Prostate gland (tissue), 2 donors: ENCODE measurements around the gene AARS2. TPM values are rescaled to one million over a fixed set of nuclear protein-coding genes. Genes with fewer than 3 reads are reported as not detected.
A peak's percentile ranks its signal among the peaks of the same experiment; 100 is the strongest.

Experiments
- DNase-seq: peaks from one replicate; pipeline ENCODE4 v3.0.0-alpha.2; 2019; ENCODE audit warnings: low spot score
- H3K27ac ChIP-seq, 2 donors: fragments of 200-600 bp; sonication (generic); 2 replicates each; pipeline ENCODE4 v1.5.1; 2017 to 2019
- H3K27me3 ChIP-seq: fragments of 200-600 bp; sonication (generic); replicated peaks from 2 replicates; pipeline ENCODE4 v1.5.1; 2019; ENCODE audit not compliant: insufficient read depth
- H3K36me3 ChIP-seq, 2 donors: fragments of 200-600 bp; sonication (generic); 1 replicate in 1 of 2; 2 replicates in 1 of 2; pipeline versions ENCODE4 v1.5.1 to v1.8.1; 2017 to 2019
- H3K4me1 ChIP-seq: fragments of 200-600 bp; sonication (generic); replicated peaks from 2 replicates; pipeline ENCODE4 v1.5.1; 2019
- H3K4me3 ChIP-seq, 2 donors: fragments of 200-600 bp; sonication (generic); 2 replicates each; pipeline ENCODE4 v1.5.1; 2017 to 2019
- H3K9me3 ChIP-seq: fragments of 200-600 bp; sonication (generic); 2 replicates; pipeline ENCODE4 v1.5.1; 2017
- POLR2A ChIP-seq: fragments of 450-650 bp; IDR thresholded peaks from one replicate; pipeline ENCODE4 v1.6.1; 2016; ENCODE audit warnings: antibody characterized with exemption, mild to moderate bottlenecking
- POLR2AphosphoS5 ChIP-seq: sonication (generic); formaldehyde crosslinking; IDR thresholded peaks from one replicate; pipeline ENCODE4 v1.6.1; 2017; ENCODE audit warnings: antibody characterized with exemption
- WGBS: methylation state at CpG from one replicate; pipeline ENCODE4 v1.1.5; 2018; 5-methylcytosine and 5-hydroxymethylcytosine counted together
- intact Hi-C: fragments of 100-400 bp; cut with DNase I; formaldehyde crosslinking; loops from one replicate; pipeline ENCODE4 v1.14.2; 2022
- total RNA-seq, 2 donors: library from RNA; depleted of rRNA; stranded (reverse); fragments of >200 nt; gene quantifications; one replicate each; pipeline ENCODE4 v1.1.0, GENCODE V29; 2016
- TF ChIP-seq, protein P1 (sequence below), 4 experiments: fragments of 200-600 bp in 2 of 4; fragments of 450-650 bp in 2 of 4; sonication (generic) in 2 of 4; IDR thresholded peaks; 1 replicate in 3 of 4; 2 replicates in 1 of 4; pipeline ENCODE4 v1.5.1; 2016 to 2019; ENCODE audit warnings: antibody characterized with exemption in 4 of 4, mild to moderate bottlenecking in 2 of 4, moderate library complexity in 2 of 4

Gene AARS2
- total RNA-seq, 2 donors from 2014 or later, result 17.4 to 19.4 TPM

- Histone ChIP-seq H3K27me3 (peaks cover 4% of the 10 kb centered on the region), H3K27ac (no peak overlapping the region), H3K4me3 (no peak overlapping the region), H3K9me3 (no peaks in the 10 kb centered on the region), H3K4me1 (no peaks in the 10 kb centered on the region), H3K36me3 (peaks cover 5 to 8% of the 10 kb centered on the region in 2 donors)
- WGBS, result 84% methylated on average over 3 of the region's 3 CpGs
- intact Hi-C loops, result no loop called here
- TF ChIP-seq, protein P1, sequence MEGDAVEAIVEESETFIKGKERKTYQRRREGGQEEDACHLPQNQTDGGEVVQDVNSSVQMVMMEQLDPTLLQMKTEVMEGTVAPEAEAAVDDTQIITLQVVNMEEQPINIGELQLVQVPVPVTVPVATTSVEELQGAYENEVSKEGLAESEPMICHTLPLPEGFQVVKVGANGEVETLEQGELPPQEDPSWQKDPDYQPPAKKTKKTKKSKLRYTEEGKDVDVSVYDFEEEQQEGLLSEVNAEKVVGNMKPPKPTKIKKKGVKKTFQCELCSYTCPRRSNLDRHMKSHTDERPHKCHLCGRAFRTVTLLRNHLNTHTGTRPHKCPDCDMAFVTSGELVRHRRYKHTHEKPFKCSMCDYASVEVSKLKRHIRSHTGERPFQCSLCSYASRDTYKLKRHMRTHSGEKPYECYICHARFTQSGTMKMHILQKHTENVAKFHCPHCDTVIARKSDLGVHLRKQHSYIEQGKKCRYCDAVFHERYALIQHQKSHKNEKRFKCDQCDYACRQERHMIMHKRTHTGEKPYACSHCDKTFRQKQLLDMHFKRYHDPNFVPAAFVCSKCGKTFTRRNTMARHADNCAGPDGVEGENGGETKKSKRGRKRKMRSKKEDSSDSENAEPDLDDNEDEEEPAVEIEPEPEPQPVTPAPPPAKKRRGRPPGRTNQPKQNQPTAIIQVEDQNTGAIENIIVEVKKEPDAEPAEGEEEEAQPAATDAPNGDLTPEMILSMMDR (IDR thresholded peaks at IDR 0.05), result no peak
- no peak for TF ChIP-seq POLR2AphosphoS5
- no peak for TF ChIP-seq POLR2A
- no peak for DNase-seq
These were observed 14.3 kb downstream of the AARS2 start for GRCh38 chr6:44298864-44299263.

DNA sequence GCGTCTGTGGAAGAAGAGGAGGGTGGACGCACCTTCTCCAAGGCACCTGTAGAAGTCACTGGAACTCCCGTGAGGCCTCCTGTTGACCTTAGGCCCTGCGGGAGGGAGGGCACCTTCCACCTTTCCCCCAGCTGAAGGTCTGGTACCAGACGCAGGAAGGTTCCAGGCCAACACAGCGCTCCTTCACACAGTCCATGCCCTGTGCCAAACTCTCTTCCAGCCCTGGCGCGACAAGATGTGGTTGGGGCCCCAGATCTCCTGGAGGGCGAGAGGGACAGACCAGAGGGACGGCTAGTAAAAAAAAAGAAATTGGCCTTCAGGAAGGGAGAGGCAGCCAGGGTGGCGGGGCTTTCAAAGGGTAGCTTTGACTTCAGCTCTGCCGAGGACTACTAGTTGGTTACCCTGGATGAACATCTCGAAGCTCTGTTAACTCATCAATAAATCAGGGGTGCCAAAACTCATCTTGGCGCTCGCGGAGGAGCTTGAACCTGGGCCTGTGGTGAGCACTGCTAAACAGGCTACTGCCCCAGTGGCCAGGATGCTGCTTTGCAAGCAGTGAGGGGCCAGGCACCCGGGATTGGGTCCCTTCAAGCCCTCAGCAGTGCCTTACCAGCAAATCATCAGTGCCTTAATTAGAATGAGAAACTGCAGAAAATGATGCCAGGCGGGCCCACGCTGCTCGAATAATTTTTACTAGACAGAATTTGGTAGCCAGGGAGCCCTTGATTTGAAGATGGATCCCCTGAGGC lies 14.9 kb downstream of the AARS2 start:
- DNase-seq, result no peak
- 27% methylated on average over 20 of the region's 20 CpGs for WGBS
- no peak overlapping the region for H3K27ac ChIP-seq
- H3K4me1 ChIP-seq, result no peaks in the 10 kb centered on the region
- TF ChIP-seq, protein P1 (IDR thresholded peaks at IDR 0.05), result no peak
- no peak for TF ChIP-seq POLR2A
- no peak for TF ChIP-seq POLR2AphosphoS5
- H3K9me3 ChIP-seq, result no peaks in the 10 kb centered on the region
- peaks cover 1 to 5% of the 10 kb centered on the region in 2 donors for H3K36me3 ChIP-seq
- H3K27me3 ChIP-seq, result peaks cover 4% of the 10 kb centered on the region
- peak overlapping the region in 1 of 2 donors; percentile 40 for H3K4me3 ChIP-seq
- intact Hi-C loops, result no loop called here

DNA sequence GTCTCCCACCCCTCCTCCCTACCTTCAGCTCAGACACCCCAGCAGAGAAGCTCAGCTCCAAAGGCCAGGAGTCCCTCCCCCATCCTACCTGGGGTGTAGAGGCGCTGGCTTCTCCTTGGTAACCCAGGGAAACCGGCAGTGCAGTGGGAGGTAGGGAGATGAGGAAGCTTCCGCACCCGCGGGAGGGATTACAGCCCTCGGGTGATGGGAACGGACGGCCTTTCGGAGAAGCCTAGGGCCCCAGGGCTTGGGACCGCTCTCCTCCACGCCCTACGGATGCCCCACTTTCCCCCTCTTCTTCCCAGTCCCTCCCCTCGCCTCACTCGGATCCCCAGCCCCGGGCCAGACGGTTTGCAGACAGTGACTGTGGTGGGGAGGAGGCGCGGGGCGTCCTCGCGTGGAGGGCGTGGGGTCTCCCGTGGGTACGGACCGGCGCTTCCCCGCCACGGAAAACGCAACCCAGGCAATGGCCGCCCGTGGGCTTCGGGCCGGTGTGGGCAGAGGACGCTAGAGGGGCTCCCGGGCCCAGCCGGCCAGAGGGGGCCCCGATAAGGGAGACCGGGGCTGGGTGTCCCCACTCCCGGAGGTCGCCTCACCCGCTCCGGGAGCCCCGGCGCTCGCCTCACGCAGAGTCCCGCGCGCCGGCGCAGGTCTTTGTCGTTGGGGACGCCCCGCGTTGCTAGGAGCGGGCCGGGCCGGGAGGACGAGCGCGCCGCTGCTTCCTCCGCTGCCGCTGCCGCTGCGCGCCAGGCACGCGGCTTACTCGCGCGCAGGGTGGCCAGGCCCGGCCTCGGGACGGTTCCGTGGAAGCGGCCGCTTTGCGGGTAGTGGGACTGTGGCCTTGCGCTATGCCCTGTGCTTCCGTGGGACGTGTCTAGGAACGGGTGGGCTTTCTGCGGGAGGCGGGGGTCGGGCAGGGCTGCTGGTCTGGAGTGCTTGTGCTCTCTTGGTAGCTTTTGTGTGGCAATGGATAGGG lies 15.8 kb downstream of the AARS2 start:
- H3K9me3 ChIP-seq, result no peaks in the 10 kb centered on the region
- under 1% methylated on average over 81 of the region's 86 CpGs for WGBS
- no peak for TF ChIP-seq POLR2A
- TF ChIP-seq POLR2AphosphoS5, result no peak
- TF ChIP-seq, protein P1 (IDR thresholded peaks at IDR 0.05), result no peak
- no peaks in the 10 kb centered on the region for H3K4me1 ChIP-seq
- DNase-seq, result no peak
- H3K36me3 ChIP-seq, result peaks cover 0 to 5% of the 10 kb centered on the region in 2 donors
- H3K4me3 ChIP-seq, result peak overlapping the region; percentile 24 to 40
- no peak overlapping the region for H3K27ac ChIP-seq
- intact Hi-C loops, result no loop called here
- peaks cover 4% of the 10 kb centered on the region for H3K27me3 ChIP-seq

- DNase-seq, result no peak
- Histone ChIP-seq H3K27ac (no peak overlapping the region), H3K27me3 (peaks cover 5% of the 10 kb centered on the region), H3K4me1 (no peaks in the 10 kb centered on the region), H3K36me3 (no peaks in the 10 kb centered on the region), H3K9me3 (no peaks in the 10 kb centered on the region), H3K4me3 (no peak overlapping the region)
- intact Hi-C loops, result no loop called here
- WGBS, result 70% methylated on average over 7 of the region's 7 CpGs
- TF ChIP-seq, protein P1 (IDR thresholded peaks at IDR 0.05), result no peak
- no peak for TF ChIP-seq POLR2AphosphoS5
- TF ChIP-seq POLR2A, result no peak
These were observed 18.0 kb downstream of the AARS2 start for GRCh38 chr6:44294832-44295791.
